ENCODE measurements around the gene NKAPD1. TPM values are rescaled to one million over a fixed set of nuclear protein-coding genes. Genes with fewer than 3 reads are reported as not detected.

NKAPD1 gene
- total RNA-seq, 4 donors from 2014 or later: 14.4 to 21.5 (median 16.4) TPM

GRCh38 chr11:112049777-112050176 is 24.3 kb upstream of the NKAPD1 start:
- no peaks in the 10 kb centered on the region for H3K27me3 ChIP-seq
- ATAC-seq: no peak
- 50% methylated on average over 2 of the region's 2 CpGs for WGBS, 2 donors (ENCODE audit: low coverage in 1 of 2)
- H3K36me3 ChIP-seq: peaks cover 3 to 81% of the 10 kb centered on the region in 2 donors
- peaks cover 0 to 7% (median 0%) of the 10 kb centered on the region in 3 donors for H3K4me1 ChIP-seq
- H3K4me3 ChIP-seq: no peak overlapping the region
- H3K27ac ChIP-seq: no peak overlapping the region
- no peaks in the 10 kb centered on the region for H3K9me3 ChIP-seq
- TF ChIP-seq CTCF (IDR thresholded peaks at IDR 0.05) (no peak), POLR2AphosphoS5 (IDR thresholded peaks at IDR 0.05) (no peak), EP300 (IDR thresholded peaks at IDR 0.05) (no peak), POLR2A (IDR thresholded peaks at IDR 0.05) (no peak)

- no peak overlapping the region for H3K4me3 ChIP-seq
- H3K4me1 ChIP-seq: peaks cover 0 to 7% (median 0%) of the 10 kb centered on the region in 3 donors
- TF ChIP-seq CTCF (IDR thresholded peaks at IDR 0.05) (no peak), POLR2AphosphoS5 (IDR thresholded peaks at IDR 0.05) (no peak), POLR2A (IDR thresholded peaks at IDR 0.05) (no peak), EP300 (IDR thresholded peaks at IDR 0.05) (no peak)
- H3K9me3 ChIP-seq: no peaks in the 10 kb centered on the region
- 66 to 71% methylated on average over 2 to 3 of the region's 3 CpGs for WGBS, 2 donors (ENCODE audit: low coverage in 1 of 2)
- H3K36me3 ChIP-seq: peaks cover 3 to 80% of the 10 kb centered on the region in 2 donors
- H3K27me3 ChIP-seq: no peaks in the 10 kb centered on the region
- ATAC-seq: no peak
- H3K27ac ChIP-seq: no peak overlapping the region
These were observed 23.4 kb upstream of the NKAPD1 start for GRCh38 chr11:112050721-112051120.

GRCh38 chr11:112051768-112052167 is 22.3 kb upstream of the NKAPD1 start:
- Histone ChIP-seq H3K27me3 (no peaks in the 10 kb centered on the region), H3K4me3 (no peak overlapping the region), H3K9me3 (no peaks in the 10 kb centered on the region), H3K4me1 (peaks cover 0 to 7% (median 0%) of the 10 kb centered on the region in 3 donors), H3K36me3 (peaks cover 3 to 74% of the 10 kb centered on the region in 2 donors), H3K27ac (no peak overlapping the region)
- no peak for TF ChIP-seq EP300 (IDR thresholded peaks at IDR 0.05)
- TF ChIP-seq CTCF (IDR thresholded peaks at IDR 0.05): no peak
- TF ChIP-seq POLR2AphosphoS5 (IDR thresholded peaks at IDR 0.05): no peak
- TF ChIP-seq POLR2A (IDR thresholded peaks at IDR 0.05): no peak
- WGBS, 2 donors (ENCODE audit: low coverage in 1 of 2): 98 to 100% methylated on average over 3 of the region's 3 CpGs
- ATAC-seq: no peak

- Histone ChIP-seq H3K27ac (no peak overlapping the region), H3K36me3 (peaks cover 0 to 93% of the 10 kb centered on the region in 2 donors), H3K9me3 (no peaks in the 10 kb centered on the region), H3K4me1 (no peaks in the 10 kb centered on the region), H3K27me3 (no peaks in the 10 kb centered on the region), H3K4me3 (no peak overlapping the region)
- TF ChIP-seq POLR2AphosphoS5 (IDR thresholded peaks at IDR 0.05) (no peak), EP300 (IDR thresholded peaks at IDR 0.05) (no peak), CTCF (IDR thresholded peaks at IDR 0.05) (no peak), POLR2A (IDR thresholded peaks at IDR 0.05) (no peak)
- no peak for ATAC-seq
- WGBS, 2 donors (ENCODE audit: low coverage in 1 of 2): 83 to 85% methylated on average over 1 to 4 of the region's 4 CpGs
These were observed 16.9 kb upstream of the NKAPD1 start for GRCh38 chr11:112057170-112057569.

GRCh38 chr11:112058103-112058502 is 16.0 kb upstream of the NKAPD1 start:
- WGBS, 2 donors (ENCODE audit: low coverage in 1 of 2): 60 to 69% methylated on average over 1 of the region's 1 CpG
- Histone ChIP-seq H3K27me3 (no peaks in the 10 kb centered on the region), H3K9me3 (no peaks in the 10 kb centered on the region), H3K36me3 (peaks cover 0 to 93% of the 10 kb centered on the region in 2 donors), H3K4me1 (no peaks in the 10 kb centered on the region), H3K27ac (no peak overlapping the region), H3K4me3 (no peak overlapping the region)
- TF ChIP-seq EP300 (IDR thresholded peaks at IDR 0.05) (no peak), POLR2AphosphoS5 (IDR thresholded peaks at IDR 0.05) (no peak), POLR2A (IDR thresholded peaks at IDR 0.05) (no peak), CTCF (IDR thresholded peaks at IDR 0.05) (no peak)
- ATAC-seq: no peak
